ENCODE measurements around the gene AP1G1. TPM values are rescaled to one million over a fixed set of nuclear protein-coding genes. Genes with fewer than 3 reads are reported as not detected.

AP1G1 gene
- polyA plus RNA-seq, 3 donors, result 6.7 to 43.8 (median 10.7) TPM

GRCh38 chr16:71734511-71734910 lies 74.1 kb downstream of the AP1G1 start:
- Histone ChIP-seq H3K27me3 (ENCODE audit: control insufficient read depth in 2 of 2, insufficient read depth in 2 of 2, low read length in 2 of 2) (no peaks in the 10 kb centered on the region), H4K20me1 (ENCODE audit: insufficient read depth, low read length) (peaks cover 3% of the 10 kb centered on the region), H3K9me3 (replicated peaks in 1 of 2; ENCODE audit: control insufficient read depth in 1 of 2, insufficient read depth in 1 of 2, low read length in 2 of 2) (no peaks in the 10 kb centered on the region), H3K27ac (ENCODE audit: low read depth in 1 of 2, low read length in 2 of 2) (no peak overlapping the region), H3K4me3 (replicated peaks in 1 of 3; ENCODE audit: low read depth in 2 of 3, low read length in 3 of 3) (no peak overlapping the region), H3K36me3 (replicated peaks in 1 of 2; ENCODE audit: control insufficient read depth in 1 of 2, insufficient read depth in 2 of 2, low read length in 2 of 2) (peaks cover 77 to 94% of the 10 kb centered on the region in 2 donors), H3K9ac (ENCODE audit: insufficient read depth, low read length, poor library complexity, severe bottlenecking) (no peak overlapping the region), H2AFZ (ENCODE audit: insufficient read depth, low read depth, low read length, poor library complexity, severe bottlenecking) (no peak overlapping the region), H3K4me2 (replicated peaks; ENCODE audit: extremely low read depth, low read length, poor library complexity, severe bottlenecking) (no peak overlapping the region), H3K4me1 (ENCODE audit: control insufficient read depth in 1 of 2, insufficient read depth in 2 of 2, low read length in 2 of 2) (no peaks in the 10 kb centered on the region), H3K79me2 (ENCODE audit: insufficient read depth, low read length) (no peaks in the 10 kb centered on the region)
- Mint-ChIP-seq H3K36me3 (peaks cover 83 to 96% of the 10 kb centered on the region in 2 donors), H3K4me3 (no peak overlapping the region), H3K9me3 (peaks cover 0 to 1% (median 0%) of the 10 kb centered on the region in 7 donors), H3K4me1 (peaks cover 2% of the 10 kb centered on the region), H3K27me3 (ENCODE audit: low read depth in 3 of 3) (no peaks in the 10 kb centered on the region), H3K27ac (peak overlapping the region in 1 of 7 donors; percentile 55)
- no peak for TF ChIP-seq CTCF (IDR thresholded peaks at IDR 0.05)
- WGBS (ENCODE audit: insufficient coverage), result 92% methylated on average over 4 of the region's 5 CpGs
- no peak for DNase-seq
- intact Hi-C loops (cut with micrococcal nuclease), result no loop called here

GRCh38 chr16:71732587-71732986 lies 76.0 kb downstream of the AP1G1 start:
- H3K4me1 ChIP-seq (ENCODE audit: control insufficient read depth in 1 of 2, insufficient read depth in 2 of 2, low read length in 2 of 2), result peaks cover 10 to 11% of the 10 kb centered on the region in 2 donors
- TF ChIP-seq CTCF (IDR thresholded peaks at IDR 0.05), result no peak
- WGBS (ENCODE audit: insufficient coverage), result no CpG with 5 or more reads among the region's 3 CpGs

More at GRCh38 chr16:71732587-71732986, 76.0 kb downstream of the AP1G1 start:
- Histone ChIP-seq H3K9me3 (replicated peaks in 1 of 2; ENCODE audit: control insufficient read depth in 1 of 2, insufficient read depth in 1 of 2, low read length in 2 of 2) (no peaks in the 10 kb centered on the region), H3K9ac (ENCODE audit: insufficient read depth, low read length, poor library complexity, severe bottlenecking) (no peak overlapping the region), H2AFZ (ENCODE audit: insufficient read depth, low read depth, low read length, poor library complexity, severe bottlenecking) (no peak overlapping the region), H3K79me2 (ENCODE audit: insufficient read depth, low read length) (no peaks in the 10 kb centered on the region), H3K36me3 (replicated peaks in 1 of 2; ENCODE audit: control insufficient read depth in 1 of 2, insufficient read depth in 2 of 2, low read length in 2 of 2) (peaks cover 59 to 77% of the 10 kb centered on the region in 2 donors), H3K4me3 (replicated peaks in 1 of 3; ENCODE audit: low read depth in 2 of 3, low read length in 3 of 3) (no peak overlapping the region), H3K27ac (ENCODE audit: low read depth in 1 of 2, low read length in 2 of 2) (no peak overlapping the region), H3K4me2 (replicated peaks; ENCODE audit: extremely low read depth, low read length, poor library complexity, severe bottlenecking) (no peak overlapping the region), H4K20me1 (ENCODE audit: insufficient read depth, low read length) (no peaks in the 10 kb centered on the region), H3K27me3 (ENCODE audit: control insufficient read depth in 2 of 2, insufficient read depth in 2 of 2, low read length in 2 of 2) (no peaks in the 10 kb centered on the region)
- peaks cover 69 to 83% of the 10 kb centered on the region in 2 donors for H3K36me3 Mint-ChIP-seq
- intact Hi-C loops (cut with micrococcal nuclease), result no loop called here
- H3K4me1 Mint-ChIP-seq, result peaks cover 13% of the 10 kb centered on the region
- H3K9me3 Mint-ChIP-seq, result no peaks in the 10 kb centered on the region
- H3K4me3 Mint-ChIP-seq, result no peak overlapping the region
- no peak for DNase-seq
- H3K27me3 Mint-ChIP-seq (ENCODE audit: low read depth in 3 of 3), result no peaks in the 10 kb centered on the region
- no peak overlapping the region for H3K27ac Mint-ChIP-seq
